WTC11 (cell line): ENCODE results near the gene CAMK1. TPM values are rescaled to one million over a fixed set of nuclear protein-coding genes. Genes with fewer than 3 reads are reported as not detected.

Experiments
- ATAC-seq: fragments of 200-7000 bp; cut with Tn5 transposase; 2 replicates; pipeline ENCODE4 v1.10.0; 2021; ENCODE audit warnings: mild to moderate bottlenecking, moderate library complexity
- CTCF ChIA-PET: fragments of 300-600 bp; sonication (Branson Sonifier 250); formaldehyde crosslinking; loops from one replicate; lab custom pipeline; 2021; ENCODE audit warnings: antibody characterized with exemption; lab: Charles Lee
- POLR2A ChIA-PET: fragments of 350-600 bp; sonication (Branson Sonifier 250); formaldehyde crosslinking; loops from one replicate; lab custom pipeline; 2021; ENCODE audit warnings: antibody characterized with exemption; lab: Charles Lee
- DNase-seq: peaks from one replicate; pipeline ENCODE4 v3.0.0; 2021; ENCODE audit warnings: low spot score
- H3K27ac Mint-ChIP-seq: 2 replicates; pipeline ENCODE4 v1.8.0; 2021; ENCODE audit warnings: mixed read lengths
- H3K27me3 Mint-ChIP-seq: 2 replicates; pipeline ENCODE4 v1.8.0; 2021; ENCODE audit warnings: low read depth, mild to moderate bottlenecking, moderate library complexity, mixed read lengths
- H3K36me3 Mint-ChIP-seq: 2 replicates; pipeline ENCODE4 v1.8.0; 2021; ENCODE audit warnings: mixed read lengths
- H3K4me1 Mint-ChIP-seq: 2 replicates; pipeline ENCODE4 v1.8.0; 2022; ENCODE audit warnings: mixed read lengths
- H3K4me3 Mint-ChIP-seq: 2 replicates; pipeline ENCODE4 v1.8.0; 2021; ENCODE audit warnings: mild to moderate bottlenecking, moderate library complexity, mixed read lengths
- H3K9me3 Mint-ChIP-seq: 2 replicates; pipeline ENCODE4 v1.8.0; 2021; ENCODE audit warnings: mixed read lengths
- ATF1 ChIP-seq: sonication (generic); formaldehyde crosslinking; IDR thresholded peaks from 2 replicates; pipeline ENCODE4 v1.8.1; 2023; ENCODE audit warnings: mild to moderate bottlenecking, moderate library complexity, missing genetic modification reagents
- ATF2 ChIP-seq: sonication (generic); formaldehyde crosslinking; IDR thresholded peaks from 2 replicates; pipeline ENCODE4 v1.8.1; 2022; ENCODE audit warnings: low read depth, missing genetic modification reagents, borderline replicate concordance
- CBFB ChIP-seq: sonication (generic); formaldehyde crosslinking; IDR thresholded peaks from 2 replicates; pipeline ENCODE4 v1.8.1; 2022; ENCODE audit warnings: mild to moderate bottlenecking, low read depth, missing genetic modification reagents
- CDX4 ChIP-seq: fragments of 250-450 bp; sonication (Bioruptor Pico); IDR thresholded peaks from 2 replicates; pipeline ENCODE4 v1.9.0; 2021; ENCODE audit warnings: moderate library complexity, mild to moderate bottlenecking, inconsistent platforms, borderline replicate concordance
- E2F5 ChIP-seq: sonication (generic); formaldehyde crosslinking; IDR thresholded peaks from 2 replicates; pipeline ENCODE4 v1.8.1; 2022; ENCODE audit warnings: mild to moderate bottlenecking, moderate library complexity, missing genetic modification reagents
- FOXP1 ChIP-seq: sonication (generic); formaldehyde crosslinking; IDR thresholded peaks from 2 replicates; pipeline ENCODE4 v1.8.0; 2022; ENCODE audit warnings: missing genetic modification reagents, mild to moderate bottlenecking, moderate library complexity, borderline replicate concordance
- GRHL2 ChIP-seq: fragments of 250-450 bp; sonication (Bioruptor Pico); IDR thresholded peaks from 2 replicates; pipeline ENCODE4 v1.8.0; 2022; ENCODE audit warnings: mild to moderate bottlenecking, moderate library complexity; ENCODE audit not compliant: insufficient replicate concordance, severe bottlenecking
- JAZF1 ChIP-seq: fragments of 250-450 bp; sonication (Bioruptor Pico); IDR thresholded peaks from 2 replicates; pipeline ENCODE4 v1.9.0; 2021; ENCODE audit warnings: moderate library complexity, mild to moderate bottlenecking, inconsistent platforms
- JUN ChIP-seq: sonication (generic); formaldehyde crosslinking; IDR thresholded peaks from 2 replicates; pipeline ENCODE4 v1.8.0; 2023; ENCODE audit warnings: mild to moderate bottlenecking, missing genetic modification reagents
- MLX ChIP-seq: sonication (generic); formaldehyde crosslinking; IDR thresholded peaks from 2 replicates; pipeline ENCODE4 v1.8.1; 2023; ENCODE audit warnings: mild to moderate bottlenecking, missing genetic modification reagents, moderate library complexity
- NFYB ChIP-seq: sonication (generic); formaldehyde crosslinking; conservative IDR thresholded peaks from 2 replicates; pipeline ENCODE4 v1.8.0; 2022; ENCODE audit warnings: low read depth, missing genetic modification reagents
- PRDM15 ChIP-seq: sonication (generic); formaldehyde crosslinking; IDR thresholded peaks from 2 replicates; pipeline ENCODE4 v1.8.0; 2022; ENCODE audit warnings: missing genetic modification reagents
- TCF7 ChIP-seq: sonication (generic); formaldehyde crosslinking; IDR thresholded peaks from 2 replicates; pipeline ENCODE4 v1.8.0; 2022; ENCODE audit warnings: mild to moderate bottlenecking, low read depth, missing genetic modification reagents, moderate library complexity
- TEAD1 ChIP-seq: sonication (generic); formaldehyde crosslinking; IDR thresholded peaks from 2 replicates; pipeline ENCODE4 v1.8.0; 2022; ENCODE audit warnings: mild to moderate bottlenecking, missing genetic modification reagents
- TEAD4 ChIP-seq: sonication (generic); formaldehyde crosslinking; IDR thresholded peaks from 2 replicates; pipeline ENCODE4 v1.8.0; 2022; ENCODE audit warnings: mild to moderate bottlenecking, missing genetic modification reagents
- USF2 ChIP-seq: sonication (generic); formaldehyde crosslinking; IDR thresholded peaks from 2 replicates; pipeline ENCODE4 v1.8.1; 2023; ENCODE audit warnings: mild to moderate bottlenecking, missing genetic modification reagents, moderate library complexity
- ZBTB21 ChIP-seq: sonication (generic); formaldehyde crosslinking; IDR thresholded peaks from 2 replicates; pipeline ENCODE4 v1.8.1; 2023; ENCODE audit warnings: mild to moderate bottlenecking, missing genetic modification reagents, borderline replicate concordance
- ZNF263 ChIP-seq: sonication (generic); formaldehyde crosslinking; IDR thresholded peaks from 2 replicates; pipeline ENCODE4 v1.8.1; 2022; ENCODE audit warnings: low read depth, mild to moderate bottlenecking, moderate library complexity, missing genetic modification reagents
- ZNF416 ChIP-seq: fragments of 250-450 bp; sonication (Bioruptor Pico); IDR thresholded peaks from 2 replicates; pipeline ENCODE4 v1.9.0; 2021; ENCODE audit warnings: mild to moderate bottlenecking, inconsistent platforms
- ZSCAN18 ChIP-seq: fragments of 250-450 bp; sonication (Bioruptor Pico); IDR thresholded peaks from 2 replicates; pipeline ENCODE4 v2.1.2; 2022; ENCODE audit warnings: mild to moderate bottlenecking, moderate library complexity
- total RNA-seq: library from RNA; stranded (reverse); gene quantifications from 3 replicates; pipeline ENCODE4 v1.2.3, GENCODE V29; 2021

The CAMK1 gene
- total RNA-seq, 1 experiment from 2014 or later = 3.1 TPM

DNA sequence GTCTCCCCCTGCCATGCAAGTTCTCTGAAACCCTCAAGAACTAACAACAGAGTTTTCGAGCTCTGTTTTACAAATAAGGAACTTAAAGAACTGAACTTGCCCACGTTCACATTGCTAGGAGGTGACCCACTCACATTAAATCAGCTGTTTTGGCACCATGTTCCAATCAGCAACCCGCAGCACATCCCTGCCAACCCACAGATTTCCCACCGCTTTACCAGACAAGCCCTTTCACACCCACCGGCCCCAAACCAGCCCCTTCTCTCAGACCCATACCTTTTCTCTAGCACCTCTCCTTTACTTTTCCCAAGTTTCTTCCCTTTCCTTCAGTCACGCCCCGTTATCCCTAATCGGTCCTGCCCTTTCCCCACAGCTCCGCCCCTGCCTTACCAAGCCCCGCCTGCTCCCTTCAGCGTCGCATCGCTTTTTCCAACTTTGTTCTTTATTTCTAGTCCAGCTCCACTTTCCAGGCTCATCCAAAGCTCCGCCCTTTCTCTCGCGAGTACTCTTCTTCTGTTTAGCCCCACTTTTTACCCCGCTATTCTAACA lies 39.0 kb downstream of the CAMK1 start:
- no peak for TF ChIP-seq ZNF416 (CRISPR knock-in tag)
- Mint-ChIP-seq H3K27ac (peak overlapping the region; percentile 94), H3K4me3 (peak overlapping the region; percentile 91), H3K36me3 (peaks cover 17% of the 10 kb centered on the region), H3K27me3 (no peaks in the 10 kb centered on the region), H3K4me1 (peaks cover 18% of the 10 kb centered on the region), H3K9me3 (peaks cover 3% of the 10 kb centered on the region; the same call in 1 of the 2 replicates)
- ChIA-PET CTCF (interaction anchor here (0.5 to 8.6 kb wide), 8 partner anchors 19 to 334 kb away, joined by 3 to 162 read pairs (median 3); partner anchors contain the start of gene OGG1), POLR2A (interaction anchor here (1.3 to 3.1 kb wide), 2 partner anchors 19 to 334 kb away, joined by 5 to 14 read pairs; partner anchors contain the start of gene OGG1)
- peak; percentile 72 for ATAC-seq
- no peak for DNase-seq

- no peak overlapping the region for H3K27ac Mint-ChIP-seq
- TF ChIP-seq E2F5 (CRISPR knock-in tag) (no peak), TCF7 (CRISPR knock-in tag) (no peak), USF2 (CRISPR knock-in tag) (no peak), CDX4 (CRISPR knock-in tag) (no peak), ATF2 (CRISPR knock-in tag) (no peak), NFYB (CRISPR knock-in tag) (no peak), ZNF263 (no peak), ZSCAN18 (CRISPR knock-in tag) (no peak), GRHL2 (CRISPR knock-in tag) (no peak)
- peaks cover 20% of the 10 kb centered on the region for H3K4me1 Mint-ChIP-seq
- ATAC-seq (no peak), DNase-seq (no peak)
- no peak overlapping the region for H3K4me3 Mint-ChIP-seq
- H3K36me3 Mint-ChIP-seq = peaks cover 4% of the 10 kb centered on the region; the same call in 1 of the 2 replicates
- peaks cover 4% of the 10 kb centered on the region; the same call in 1 of the 2 replicates for H3K9me3 Mint-ChIP-seq
- POLR2A ChIA-PET = no interaction called here
- CTCF ChIA-PET = interaction anchor here (1.2 to 8.6 kb wide), 2 partner anchors 24 to 227 kb away, joined by 4 to 162 read pairs; no protein-coding TSS in a partner anchor
- no peaks in the 10 kb centered on the region; the same call in 1 of the 2 replicates for H3K27me3 Mint-ChIP-seq
Observed at GRCh38 chr3:9729419-9729818, 40.3 kb downstream of the CAMK1 start.

DNA sequence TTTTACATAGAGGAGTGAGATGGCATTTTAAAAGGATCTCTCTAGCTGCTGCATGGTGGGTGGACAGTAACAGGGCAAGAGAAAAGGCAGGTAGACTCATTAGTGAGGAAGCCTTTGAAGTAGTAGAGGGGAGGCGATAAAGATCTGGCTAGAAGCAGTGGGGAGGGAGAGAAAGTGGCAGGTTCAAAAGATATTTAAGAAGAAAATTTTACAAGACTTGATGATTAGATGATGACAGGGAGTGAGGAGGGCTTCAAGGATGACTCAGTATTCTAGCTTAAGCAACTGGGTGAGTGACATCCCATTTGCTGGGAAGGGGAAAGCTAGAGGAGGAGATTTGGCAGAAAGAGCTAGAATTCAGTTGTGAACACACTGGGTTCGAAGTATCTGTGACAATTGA lies 42.0 kb downstream of the CAMK1 start:
- no peak overlapping the region for H3K27ac Mint-ChIP-seq
- peaks cover under 1% of the 10 kb centered on the region for H3K27me3 Mint-ChIP-seq
- ChIA-PET POLR2A (no interaction called here), CTCF (interaction anchor here (0.6 to 8.6 kb wide), 32 partner anchors 11 to 374 kb away, joined by 3 to 162 read pairs (median 7); partner anchors contain the start of genes ARPC4, CAMK1, CPNE9 and CRELD1)
- no peak for DNase-seq
- H3K4me1 Mint-ChIP-seq = peaks cover 18% of the 10 kb centered on the region
- no peaks in the 10 kb centered on the region for H3K36me3 Mint-ChIP-seq
- H3K9me3 Mint-ChIP-seq = peaks cover 4% of the 10 kb centered on the region; the same call in 1 of the 2 replicates
- ATAC-seq = no peak
- H3K4me3 Mint-ChIP-seq = no peak overlapping the region
- TF ChIP-seq TEAD4 (CRISPR knock-in tag) = no peak
- TF ChIP-seq TEAD1 = no peak
- no peak for TF ChIP-seq JAZF1
- TF ChIP-seq ZBTB21 (CRISPR knock-in tag) = no peak
- no peak for TF ChIP-seq MLX (CRISPR knock-in tag)
- TF ChIP-seq JUN (CRISPR knock-in tag) = no peak
- no peak for TF ChIP-seq FOXP1 (CRISPR knock-in tag)
- TF ChIP-seq TCF7 (CRISPR knock-in tag) = no peak
- TF ChIP-seq PRDM15 (CRISPR knock-in tag) = no peak
- no peak for TF ChIP-seq CBFB (CRISPR knock-in tag)
- TF ChIP-seq ATF1 (CRISPR knock-in tag) = no peak
- no peak for TF ChIP-seq CDX4 (CRISPR knock-in tag)
